Transverse colon (tissue), 4 donors: ENCODE results near the gene SERP2. TPM values are rescaled to one million over a fixed set of nuclear protein-coding genes. Genes with fewer than 3 reads are reported as not detected.

ENCODE experiments used
- DNase-seq: peaks from one replicate; pipeline ENCODE4 v3.0.0-alpha.2; 2019
- H3K27ac ChIP-seq, 4 donors: fragments of 200-600 bp; sonication (generic); 2 replicates each; pipeline ENCODE4 v1.5.1; 2016 to 2018; ENCODE audit warnings: inconsistent platforms in 4 of 4
- H3K27me3 ChIP-seq: fragments of 200-600 bp; sonication (generic); 2 replicates; pipeline ENCODE4 v1.5.1; 2017; ENCODE audit warnings: inconsistent platforms
- H3K36me3 ChIP-seq, 4 donors: fragments of 200-600 bp; sonication (generic); 2 replicates each; pipeline ENCODE4 v1.5.1; 2017 to 2019; ENCODE audit warnings: inconsistent platforms in 4 of 4
- H3K4me1 ChIP-seq, 4 donors: fragments of 200-600 bp; sonication (generic); 2 replicates each; pipeline ENCODE4 v1.5.1; 2017 to 2020; ENCODE audit warnings: inconsistent platforms in 4 of 4
- H3K4me3 ChIP-seq, 4 donors: fragments of 200-600 bp; sonication (generic); 1 replicate in 1 of 4; 2 replicates in 3 of 4; pipeline versions ENCODE4 v1.5.1 to v1.6.1; 2017 to 2019; ENCODE audit warnings: inconsistent platforms in 4 of 4
- H3K9me3 ChIP-seq, 2 donors: fragments of 200-600 bp; sonication (generic); 2 replicates each; pipeline ENCODE4 v1.5.1; 2017 to 2019; ENCODE audit warnings: inconsistent platforms in 2 of 2
- EP300 ChIP-seq: sonication (generic); formaldehyde crosslinking; IDR thresholded peaks from one replicate; pipeline ENCODE4 v1.6.1; 2017; ENCODE audit warnings: antibody characterized with exemption, low read depth
- POLR2A ChIP-seq: fragments of 450-650 bp; IDR thresholded peaks from one replicate; pipeline ENCODE4 v1.6.1; 2016; ENCODE audit warnings: antibody characterized with exemption, mild to moderate bottlenecking, moderate library complexity
- POLR2AphosphoS5 ChIP-seq, 3 donors: sonication (generic); formaldehyde crosslinking; IDR thresholded peaks; one replicate each; pipeline ENCODE4 v1.6.1; 2016; ENCODE audit warnings: antibody characterized with exemption in 3 of 3
- WGBS, 2 donors: methylation state at CpG; one replicate each; pipeline ENCODE4 v1.1.5; 2018; ENCODE audit warnings: low coverage in 1 of 2; 5-methylcytosine and 5-hydroxymethylcytosine counted together
- in situ Hi-C, 4 donors: fragments of 200-750 bp; cut with MboI; loops; one replicate each; pipeline versions ENCODE4 v1.15.0 to v1.15.1; 2017; ENCODE audit warnings: low sequenced_read_pairs in 3 of 4, low pct_ligation_motif_present in 1 of 4, low pct_unique_long_range_greater_than_20kb in 1 of 4
- intact Hi-C: fragments of 100-400 bp; cut with DNase I; formaldehyde crosslinking; loops from one replicate; pipeline ENCODE4 v1.15.1; 2023; ENCODE audit warnings: low total_unique reads
- total RNA-seq, 4 donors: library from RNA; depleted of rRNA; stranded (reverse); fragments of >200 nt; gene quantifications; one replicate each; pipeline ENCODE4 v1.1.0, GENCODE V29; 2016
- TF ChIP-seq, protein P1 (sequence below), 5 experiments: fragments of 200-600 bp in 3 of 5; fragments of 450-650 bp in 2 of 5; sonication (generic) in 3 of 5; IDR thresholded peaks; 1 replicate in 2 of 5; 2 replicates in 3 of 5; pipeline ENCODE4 v1.5.1; 2016 to 2017; ENCODE audit warnings: antibody characterized with exemption in 5 of 5, inconsistent platforms in 3 of 5, mild to moderate bottlenecking in 2 of 5, moderate library complexity in 1 of 5

The SERP2 gene
- total RNA-seq, 4 donors from 2014 or later, result 1.8 to 2.4 TPM; not detected in 2

DNA sequence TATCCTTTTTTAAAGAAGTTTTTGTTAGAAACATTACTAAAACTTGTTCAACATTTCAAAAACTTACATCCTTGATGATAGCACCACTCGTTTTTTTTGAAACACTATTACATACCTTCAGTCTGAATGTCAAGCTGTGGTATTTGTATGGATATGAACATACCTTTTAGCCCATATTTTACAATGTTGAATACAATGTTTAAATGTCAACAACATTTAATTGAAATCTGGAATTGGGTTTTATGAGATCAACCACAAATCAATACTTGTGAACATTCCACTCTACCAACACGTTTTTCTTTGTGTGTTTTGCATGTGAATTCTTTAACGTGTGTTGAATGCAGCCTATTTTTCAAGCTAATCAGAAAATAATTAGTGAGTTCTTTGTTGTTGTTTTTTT, 4.7 kb downstream of the SERP2 start:
- TF ChIP-seq, protein P1, sequence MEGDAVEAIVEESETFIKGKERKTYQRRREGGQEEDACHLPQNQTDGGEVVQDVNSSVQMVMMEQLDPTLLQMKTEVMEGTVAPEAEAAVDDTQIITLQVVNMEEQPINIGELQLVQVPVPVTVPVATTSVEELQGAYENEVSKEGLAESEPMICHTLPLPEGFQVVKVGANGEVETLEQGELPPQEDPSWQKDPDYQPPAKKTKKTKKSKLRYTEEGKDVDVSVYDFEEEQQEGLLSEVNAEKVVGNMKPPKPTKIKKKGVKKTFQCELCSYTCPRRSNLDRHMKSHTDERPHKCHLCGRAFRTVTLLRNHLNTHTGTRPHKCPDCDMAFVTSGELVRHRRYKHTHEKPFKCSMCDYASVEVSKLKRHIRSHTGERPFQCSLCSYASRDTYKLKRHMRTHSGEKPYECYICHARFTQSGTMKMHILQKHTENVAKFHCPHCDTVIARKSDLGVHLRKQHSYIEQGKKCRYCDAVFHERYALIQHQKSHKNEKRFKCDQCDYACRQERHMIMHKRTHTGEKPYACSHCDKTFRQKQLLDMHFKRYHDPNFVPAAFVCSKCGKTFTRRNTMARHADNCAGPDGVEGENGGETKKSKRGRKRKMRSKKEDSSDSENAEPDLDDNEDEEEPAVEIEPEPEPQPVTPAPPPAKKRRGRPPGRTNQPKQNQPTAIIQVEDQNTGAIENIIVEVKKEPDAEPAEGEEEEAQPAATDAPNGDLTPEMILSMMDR (IDR thresholded peaks at IDR 0.05), result no peak
- TF ChIP-seq POLR2AphosphoS5 (IDR thresholded peaks at IDR 0.05), result no peak
- TF ChIP-seq POLR2A, result no peak
- in situ Hi-C loops, result no loop called here
- intact Hi-C loops, result no loop called here
- peaks cover 0 to 32% (median 10%) of the 10 kb centered on the region in 4 donors for H3K4me1 ChIP-seq
- H3K27me3 ChIP-seq, result no peaks in the 10 kb centered on the region
- H3K4me3 ChIP-seq, result no peak overlapping the region
- 67 to 75% methylated on average over 3 of the region's 3 CpGs for WGBS, 2 donors
- DNase-seq, result no peak
- H3K9me3 ChIP-seq, result no peaks in the 10 kb centered on the region
- no peak overlapping the region for H3K27ac ChIP-seq
- H3K36me3 ChIP-seq, result no peaks in the 10 kb centered on the region

DNA sequence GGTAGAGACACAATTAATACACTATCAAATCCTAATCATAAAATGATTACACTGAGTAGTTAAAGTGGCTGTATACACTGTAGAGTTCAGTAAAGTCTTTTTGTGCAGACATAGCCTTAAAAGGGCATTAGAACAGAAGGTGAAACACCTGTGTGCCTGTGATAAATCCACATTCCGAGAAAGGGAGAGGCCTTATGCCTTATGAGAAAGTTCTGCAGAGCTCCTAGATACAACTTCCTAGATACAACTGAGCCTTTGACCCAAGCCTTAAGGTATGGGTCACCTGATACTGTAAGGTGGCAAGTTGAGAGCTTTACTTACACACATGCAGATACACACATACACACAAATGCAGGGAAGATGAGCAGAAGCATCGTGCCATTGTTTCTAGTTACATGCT, 6.3 kb downstream of the SERP2 start:
- no peaks in the 10 kb centered on the region for H3K36me3 ChIP-seq
- H3K27me3 ChIP-seq, result no peaks in the 10 kb centered on the region
- H3K4me3 ChIP-seq, result no peak overlapping the region
- H3K27ac ChIP-seq, result peak overlapping the region in 3 of 4 donors; percentile 36 to 62 (median 62)
- peaks cover 0 to 23% (median 5%) of the 10 kb centered on the region in 4 donors for H3K4me1 ChIP-seq
- no peaks in the 10 kb centered on the region for H3K9me3 ChIP-seq
- in situ Hi-C loops, result no loop called here
- intact Hi-C loops, result no loop called here
- TF ChIP-seq POLR2AphosphoS5 (IDR thresholded peaks at IDR 0.05), result peak in 2 of 3 donors; percentile 34 to 44
- TF ChIP-seq POLR2A, result peak; percentile 1
- TF ChIP-seq EP300, result peak; percentile 17
- TF ChIP-seq, protein P1 (IDR thresholded peaks at IDR 0.05), result no peak
- 71% methylated on average over 2 of the region's 2 CpGs; no CpG with 5 or more reads in 1 of the 2 donors for WGBS, 2 donors
- no peak for DNase-seq

DNA sequence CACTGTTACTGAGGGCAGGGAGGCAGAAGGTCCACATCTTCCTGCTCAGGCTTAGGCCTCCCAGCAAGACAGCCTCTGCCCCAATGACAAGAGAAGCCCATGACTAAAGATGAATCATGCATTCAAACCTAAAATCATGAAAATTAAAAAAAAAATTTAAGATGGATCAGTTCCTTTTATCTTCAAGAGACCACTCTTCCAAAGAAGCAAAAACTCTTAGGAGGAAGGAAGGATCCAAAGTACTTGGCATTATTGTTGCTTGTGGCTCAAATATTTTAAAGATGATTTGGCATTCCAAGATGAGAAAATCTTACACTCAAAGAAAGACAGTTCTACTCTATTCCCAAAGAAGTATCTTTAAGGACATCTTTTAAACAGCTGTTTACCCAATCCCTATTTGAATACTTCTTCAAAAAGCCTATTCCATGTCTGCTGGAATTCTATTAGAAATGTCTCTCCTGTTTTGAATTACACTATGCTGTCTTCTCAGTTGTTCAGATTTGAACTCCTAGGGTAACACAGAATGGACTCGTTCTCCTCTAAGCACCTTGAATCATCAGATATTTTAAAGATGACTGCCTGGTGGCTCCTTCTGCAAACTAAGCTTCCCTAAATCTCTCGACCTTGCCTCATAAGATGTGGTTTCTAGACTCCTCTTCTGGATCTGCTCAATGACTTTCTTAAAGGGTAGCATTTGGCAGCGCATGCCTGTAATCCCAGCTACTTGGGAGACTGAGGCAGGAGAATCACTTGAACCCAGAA, 7.0 kb downstream of the SERP2 start:
- no peaks in the 10 kb centered on the region for H3K36me3 ChIP-seq
- no peaks in the 10 kb centered on the region for H3K27me3 ChIP-seq
- WGBS, 2 donors, result 83 to 85% methylated on average over 2 to 3 of the region's 3 CpGs
- no peaks in the 10 kb centered on the region for H3K9me3 ChIP-seq
- TF ChIP-seq POLR2AphosphoS5 (IDR thresholded peaks at IDR 0.05), result no peak
- TF ChIP-seq, protein P1 (IDR thresholded peaks at IDR 0.05), result no peak
- no peak for TF ChIP-seq POLR2A
- no peak for TF ChIP-seq EP300
- no peak for DNase-seq
- peak overlapping the region in 2 of 4 donors; percentile 58 to 62 for H3K27ac ChIP-seq
- H3K4me3 ChIP-seq, result no peak overlapping the region
- in situ Hi-C loops (no loop called here), intact Hi-C loops (no loop called here)
- peaks cover 0 to 23% (median 5%) of the 10 kb centered on the region in 4 donors for H3K4me1 ChIP-seq

DNA sequence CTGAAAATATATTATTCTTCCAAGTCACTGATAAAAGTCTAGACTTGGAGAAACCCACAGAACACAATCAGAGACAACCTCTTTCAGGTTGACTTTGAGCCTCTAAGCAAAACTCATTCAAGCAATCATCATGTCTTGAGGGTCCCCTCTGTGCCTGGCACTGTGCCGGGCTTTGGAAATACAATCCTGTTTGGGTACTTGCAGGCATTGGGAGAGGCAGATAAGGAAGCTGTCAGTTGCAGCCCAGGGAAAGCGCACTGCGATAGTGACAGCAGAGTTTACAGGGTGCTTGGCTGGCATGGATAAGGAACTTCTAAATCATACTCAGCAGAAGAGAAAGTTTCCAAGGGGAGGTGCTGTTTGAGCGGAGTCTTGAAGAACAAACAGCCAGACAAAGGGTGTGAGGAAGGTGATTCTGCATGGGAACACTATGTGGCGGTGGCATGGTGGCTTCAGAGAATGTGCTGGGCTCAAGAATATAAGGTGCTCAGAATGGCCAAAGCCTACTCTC, 9.1 kb downstream of the SERP2 start:
- WGBS, 2 donors, result 43 to 44% methylated on average over 5 of the region's 5 CpGs
- H3K4me1 ChIP-seq, result peaks cover 0 to 23% (median 5%) of the 10 kb centered on the region in 4 donors
- intact Hi-C loops, result no loop called here
- no peaks in the 10 kb centered on the region for H3K9me3 ChIP-seq
- no peaks in the 10 kb centered on the region for H3K36me3 ChIP-seq
- H3K4me3 ChIP-seq, result no peak overlapping the region
- TF ChIP-seq, protein P1 (IDR thresholded peaks at IDR 0.05), result no peak
- TF ChIP-seq POLR2AphosphoS5 (IDR thresholded peaks at IDR 0.05) (no peak), EP300 (no peak), POLR2A (no peak)
- H3K27me3 ChIP-seq, result no peaks in the 10 kb centered on the region
- peak overlapping the region; percentile 19 to 61 (median 40) for H3K27ac ChIP-seq
- in situ Hi-C loops, result no loop called here
- peak; percentile 58 for DNase-seq
